ENCODE results near the gene KRT16. TPM values are rescaled to one million over a fixed set of nuclear protein-coding genes. Genes with fewer than 3 reads are reported as not detected.
"Not testable (repeated sequence)": the region's sequence is repeated elsewhere in the genome, so short reads cannot be mapped to it uniquely, and the experiment has no call there.

KRT16 gene
- total and polyA plus RNA-seq, 9 donors = 1.0 TPM; not detected in 8

DNA sequence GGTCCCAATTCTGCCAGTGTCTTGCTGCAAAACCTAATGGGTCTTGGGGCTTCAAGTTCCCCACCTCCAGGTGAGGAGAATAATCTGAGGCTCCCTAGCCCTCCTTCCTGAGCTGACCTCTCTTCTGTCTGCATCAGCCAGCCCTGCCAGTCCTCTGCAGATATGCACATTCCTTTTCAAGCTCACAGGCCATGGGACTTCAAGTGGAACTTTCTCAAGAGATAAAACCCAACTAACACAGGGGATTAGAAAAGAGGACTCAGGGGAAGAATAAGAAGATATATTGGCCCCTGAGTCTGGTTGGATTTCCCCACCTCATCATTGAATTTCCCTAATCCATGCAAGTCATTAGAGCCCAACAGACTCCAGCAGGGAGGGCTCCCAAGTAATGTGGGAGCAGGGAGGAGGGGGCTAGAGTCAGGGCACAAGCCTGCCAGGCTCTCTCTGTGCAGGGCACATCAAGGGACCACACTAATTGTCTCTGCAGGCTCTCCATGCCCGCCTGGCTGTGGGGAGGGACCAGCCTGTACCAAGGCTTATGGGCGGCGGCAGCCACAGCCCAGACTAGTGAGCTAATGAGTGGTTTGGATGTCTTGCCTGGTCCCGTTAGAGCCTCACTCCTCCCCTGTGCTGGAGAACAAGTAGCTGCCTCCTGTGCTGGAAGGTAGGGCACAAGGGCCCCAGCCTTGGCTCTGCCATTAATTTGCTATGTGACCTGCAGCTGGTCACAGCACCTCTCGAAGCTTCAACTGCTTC, 27.1 kb downstream of the KRT16 start:
- 73 to 81% (median 79%) methylated on average over 5 of the region's 5 CpGs for WGBS, 3 donors

DNA sequence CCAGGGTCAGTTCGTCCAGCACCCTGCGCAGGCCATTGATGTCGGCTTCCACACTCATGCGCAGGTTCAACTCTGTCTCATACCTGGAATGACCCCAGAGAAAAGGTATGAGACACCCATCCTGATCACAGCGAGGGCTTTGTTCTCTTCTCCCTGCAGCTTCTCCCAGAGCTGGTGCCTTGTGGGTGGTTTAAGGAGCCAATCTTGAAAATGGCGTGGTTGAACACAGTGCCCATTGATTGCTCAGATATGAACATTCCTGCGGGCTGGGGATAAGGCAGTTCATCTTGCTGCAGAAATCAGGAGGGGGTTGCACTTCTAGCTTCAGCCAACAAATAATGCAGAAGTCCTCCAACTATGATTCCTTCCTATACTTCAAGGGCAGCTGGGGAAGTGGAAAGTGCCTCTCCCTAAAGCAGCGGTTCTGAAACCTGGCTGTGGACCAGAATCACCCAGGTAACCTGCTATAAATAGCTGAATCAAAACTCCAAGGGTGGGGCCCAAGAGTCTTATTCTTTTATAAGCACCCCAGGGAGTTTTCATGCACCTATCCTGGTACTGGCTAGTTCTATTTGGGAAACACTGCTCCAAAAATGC, 28.1 kb downstream of the KRT16 start:
- H3K27ac ChIP-seq; H3K27me3 ChIP-seq; H3K36me3 ChIP-seq; H3K4me1 ChIP-seq (ENCODE audit: insufficient read depth); H3K4me3 ChIP-seq; H3K9me3 ChIP-seq; DNase-seq; intact Hi-C loops (cut with DNase I): not testable (repeated sequence)
- 86 to 87% (median 87%) methylated on average over 8 of the region's 8 CpGs for whole genome bisulfite sequencing, 3 donors

More for the DNA sequence above, 27.1 kb downstream of the KRT16 start:
- no peak overlapping the region for H3K27ac ChIP-seq
- intact Hi-C loops (cut with DNase I) = no loop called here
- TF ChIP-seq, protein P1, sequence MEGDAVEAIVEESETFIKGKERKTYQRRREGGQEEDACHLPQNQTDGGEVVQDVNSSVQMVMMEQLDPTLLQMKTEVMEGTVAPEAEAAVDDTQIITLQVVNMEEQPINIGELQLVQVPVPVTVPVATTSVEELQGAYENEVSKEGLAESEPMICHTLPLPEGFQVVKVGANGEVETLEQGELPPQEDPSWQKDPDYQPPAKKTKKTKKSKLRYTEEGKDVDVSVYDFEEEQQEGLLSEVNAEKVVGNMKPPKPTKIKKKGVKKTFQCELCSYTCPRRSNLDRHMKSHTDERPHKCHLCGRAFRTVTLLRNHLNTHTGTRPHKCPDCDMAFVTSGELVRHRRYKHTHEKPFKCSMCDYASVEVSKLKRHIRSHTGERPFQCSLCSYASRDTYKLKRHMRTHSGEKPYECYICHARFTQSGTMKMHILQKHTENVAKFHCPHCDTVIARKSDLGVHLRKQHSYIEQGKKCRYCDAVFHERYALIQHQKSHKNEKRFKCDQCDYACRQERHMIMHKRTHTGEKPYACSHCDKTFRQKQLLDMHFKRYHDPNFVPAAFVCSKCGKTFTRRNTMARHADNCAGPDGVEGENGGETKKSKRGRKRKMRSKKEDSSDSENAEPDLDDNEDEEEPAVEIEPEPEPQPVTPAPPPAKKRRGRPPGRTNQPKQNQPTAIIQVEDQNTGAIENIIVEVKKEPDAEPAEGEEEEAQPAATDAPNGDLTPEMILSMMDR (IDR thresholded peaks at IDR 0.05) = no peak
- TF ChIP-seq POLR2A (IDR thresholded peaks at IDR 0.05) (no peak), EP300 (IDR thresholded peaks at IDR 0.05) (no peak)
- no peaks in the 10 kb centered on the region for H3K36me3 ChIP-seq
- H3K9me3 ChIP-seq = no peaks in the 10 kb centered on the region
- DNase-seq = no peak
- H3K27me3 ChIP-seq = no peaks in the 10 kb centered on the region
- no peaks in the 10 kb centered on the region for H3K4me1 ChIP-seq (ENCODE audit: insufficient read depth)
- no peak overlapping the region for H3K4me3 ChIP-seq

DNA sequence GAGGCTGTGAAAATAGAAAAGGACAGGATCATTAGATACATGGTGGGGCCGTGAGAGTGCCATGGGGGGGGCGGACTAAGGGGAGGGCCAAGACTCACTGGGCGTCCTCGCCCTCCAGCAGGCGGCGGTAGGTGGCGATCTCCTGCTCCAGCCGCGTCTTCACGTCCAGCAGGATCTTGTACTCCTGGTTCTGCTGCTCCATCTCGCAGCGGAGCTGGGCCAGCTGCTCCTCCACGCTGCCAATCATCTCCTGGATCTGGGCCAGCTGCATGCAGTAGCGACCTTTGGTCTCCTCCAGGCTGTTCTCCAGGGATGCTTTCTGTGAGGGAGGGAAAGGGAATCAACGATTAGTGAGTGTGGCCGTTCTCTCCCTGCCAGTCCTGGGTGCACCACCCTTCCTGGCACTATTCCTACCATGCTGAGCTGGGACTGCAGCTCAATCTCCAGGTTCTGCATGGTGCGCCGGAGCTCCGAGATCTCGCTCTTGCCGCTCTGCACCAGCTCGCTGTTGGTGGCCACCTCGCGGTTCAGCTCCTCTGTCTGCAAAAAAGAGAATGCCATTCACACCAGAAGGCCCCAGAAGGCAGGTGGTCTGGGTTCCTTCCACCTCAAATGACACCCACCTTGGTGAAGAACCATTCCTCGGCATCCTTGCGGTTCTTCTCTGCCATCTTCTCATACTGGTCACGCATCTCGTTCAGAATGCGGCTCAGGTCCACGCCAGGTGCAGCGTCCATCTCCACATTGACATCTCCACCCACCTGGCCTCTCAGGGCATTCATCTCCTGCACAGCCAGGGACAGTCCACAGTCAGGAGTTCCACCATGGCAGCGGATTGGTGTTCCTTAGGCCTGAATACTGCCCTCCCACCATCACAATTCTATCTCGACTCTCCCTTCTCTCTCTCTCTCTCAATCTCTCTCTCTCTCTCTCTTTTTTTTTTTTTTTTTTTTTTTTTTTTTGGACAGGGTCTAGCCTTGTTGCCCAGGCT, 29.1 kb downstream of the KRT16 start:
- Histone ChIP-seq H3K9me3 (no peaks in the 10 kb centered on the region), H3K4me1 (ENCODE audit: insufficient read depth) (no peaks in the 10 kb centered on the region), H3K27me3 (no peaks in the 10 kb centered on the region), H3K27ac (no peak overlapping the region), H3K36me3 (no peaks in the 10 kb centered on the region), H3K4me3 (no peak overlapping the region)
- no peak for DNase-seq
- 76 to 83% (median 82%) methylated on average over 33 of the region's 33 CpGs for WGBS, 3 donors
- TF ChIP-seq POLR2A (IDR thresholded peaks at IDR 0.05) (no peak), EP300 (IDR thresholded peaks at IDR 0.05) (no peak)
- TF ChIP-seq, protein P1 (IDR thresholded peaks at IDR 0.05) = no peak
- intact Hi-C loops (cut with DNase I) = loop anchor here in 1 of 4 donors (2.0 kb wide), 1 partner anchor 19 kb away; no protein-coding TSS in a partner anchor

DNA sequence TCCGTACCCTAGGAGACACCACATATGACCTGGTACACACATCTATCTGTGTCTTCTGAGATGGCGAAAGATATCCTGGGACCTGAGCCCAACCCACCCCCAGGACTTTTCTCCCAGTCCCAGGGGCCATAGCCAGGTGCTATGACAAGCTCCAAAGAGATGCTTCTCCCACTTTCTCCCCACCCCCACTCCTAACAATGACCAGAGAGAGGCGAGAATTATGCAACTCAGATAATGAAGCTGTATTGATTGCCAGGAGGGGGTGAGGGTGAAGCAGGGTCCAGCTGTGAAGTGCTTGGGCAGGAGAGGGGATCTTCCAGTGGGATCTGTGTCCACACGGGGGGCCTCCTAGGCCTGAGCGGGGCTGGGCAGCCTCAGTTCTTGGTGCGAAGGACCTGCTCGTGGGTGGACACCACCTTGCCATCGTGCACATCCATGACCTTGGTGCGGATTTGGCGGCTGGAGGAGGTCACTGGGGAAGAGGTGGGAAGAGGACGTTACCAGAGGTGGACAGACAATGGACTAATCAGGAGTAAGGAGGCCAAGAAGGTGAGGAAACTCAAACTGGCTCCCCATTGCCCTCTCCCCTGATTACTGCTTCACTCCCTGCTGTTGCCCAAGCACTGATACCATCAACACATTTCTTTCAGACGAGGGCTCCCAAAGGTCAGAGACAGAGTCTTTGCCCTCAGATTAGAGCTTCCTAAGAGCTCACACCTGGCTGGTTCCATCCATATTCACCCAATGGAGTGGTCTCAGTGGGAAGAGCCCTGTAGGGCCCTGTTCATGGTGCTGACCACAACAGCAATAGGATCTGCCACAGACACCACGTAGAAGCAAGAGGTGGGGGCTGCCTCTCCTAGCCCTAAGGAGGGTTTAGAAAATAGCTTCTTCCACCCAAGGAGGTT, 30.3 kb downstream of the KRT16 start:
- not testable (repeated sequence) for H3K4me1 ChIP-seq (ENCODE audit: insufficient read depth); H3K36me3 ChIP-seq; DNase-seq; H3K9me3 ChIP-seq; H3K27me3 ChIP-seq; H3K27ac ChIP-seq; H3K4me3 ChIP-seq
- 79 to 86% (median 86%) methylated on average over 13 of the region's 13 CpGs for WGBS, 3 donors
- intact Hi-C loops (cut with DNase I) = loop anchor here in 1 of 4 donors (2.0 kb wide), 1 partner anchor 20 kb away; no protein-coding TSS in a partner anchor
